Stimulated activated CD8-positive, alpha-beta memory T cell treated with anti-CD3 and anti-CD28 coated beads, Interleukin-4, amount 100 ng/mL, for 24 hours (primary cell): ENCODE measurements around the gene TCFL5.

ENCODE experiments used
- DNase-seq: peaks from one replicate; pipeline ENCODE4 v3.0.0-alpha.2; 2020; ENCODE audit warnings: low read depth

The TCFL5 gene

DNA sequence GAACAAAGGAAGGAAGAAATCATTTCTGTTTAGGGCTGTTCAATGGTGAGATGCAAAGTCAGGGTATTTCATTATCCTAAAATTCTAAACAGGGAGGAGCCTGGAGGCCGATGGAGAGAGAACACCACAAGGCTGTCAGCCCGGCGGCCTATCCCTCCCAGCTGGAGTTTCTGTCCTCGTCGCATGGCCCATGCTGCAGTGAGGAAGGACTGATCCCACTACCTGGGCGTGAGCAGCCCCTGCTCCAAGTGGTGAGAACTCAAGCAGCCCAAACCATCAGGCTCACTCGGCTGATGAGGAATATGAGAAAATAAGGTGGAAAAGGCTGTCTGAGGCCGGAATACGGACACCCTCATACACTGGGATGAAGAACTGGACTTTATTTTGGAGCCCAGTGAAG is 33.9 kb upstream of the TCFL5 start:
- no peak for DNase-seq

DNA sequence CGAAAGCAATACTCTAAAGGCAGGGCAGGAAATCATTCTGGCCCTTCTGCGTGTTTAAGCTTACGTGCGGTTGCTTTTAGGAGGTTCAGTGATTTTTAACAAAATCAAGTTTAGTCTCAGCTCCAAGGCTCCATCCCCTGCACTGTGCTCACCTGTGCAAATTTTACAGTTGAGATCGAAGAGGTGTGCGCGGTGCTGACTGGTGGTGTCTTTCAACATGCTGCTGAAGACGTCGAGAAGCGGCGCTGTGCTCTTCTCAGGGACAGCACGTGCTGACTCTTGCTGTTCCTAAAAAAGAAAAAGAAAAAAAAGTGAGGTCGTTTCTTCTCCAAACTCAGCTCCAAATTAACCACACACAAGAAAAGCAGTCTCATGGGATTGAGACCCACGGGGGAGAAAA is 32.6 kb upstream of the TCFL5 start:
- no peak for DNase-seq

DNA sequence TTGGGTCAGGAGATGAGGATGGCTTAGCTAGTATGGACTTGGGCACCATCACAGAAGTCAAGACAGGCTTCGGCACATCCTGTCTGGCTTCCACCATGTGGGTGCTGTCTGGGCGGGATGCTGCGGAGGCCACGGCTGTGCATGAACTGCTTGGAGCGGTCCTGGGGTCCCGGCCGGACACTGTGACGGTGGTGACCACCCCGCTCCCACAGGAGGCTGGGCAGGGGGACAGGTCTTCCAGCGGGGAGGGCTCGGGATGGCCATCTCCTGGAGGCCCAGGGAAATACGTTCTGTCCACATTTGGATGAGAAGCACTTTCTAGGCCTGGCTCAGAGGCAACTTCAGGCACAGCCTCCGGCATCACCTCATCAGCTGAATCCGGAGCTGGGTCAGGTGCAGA is 32.1 kb upstream of the TCFL5 start:
- no peak for DNase-seq

DNA sequence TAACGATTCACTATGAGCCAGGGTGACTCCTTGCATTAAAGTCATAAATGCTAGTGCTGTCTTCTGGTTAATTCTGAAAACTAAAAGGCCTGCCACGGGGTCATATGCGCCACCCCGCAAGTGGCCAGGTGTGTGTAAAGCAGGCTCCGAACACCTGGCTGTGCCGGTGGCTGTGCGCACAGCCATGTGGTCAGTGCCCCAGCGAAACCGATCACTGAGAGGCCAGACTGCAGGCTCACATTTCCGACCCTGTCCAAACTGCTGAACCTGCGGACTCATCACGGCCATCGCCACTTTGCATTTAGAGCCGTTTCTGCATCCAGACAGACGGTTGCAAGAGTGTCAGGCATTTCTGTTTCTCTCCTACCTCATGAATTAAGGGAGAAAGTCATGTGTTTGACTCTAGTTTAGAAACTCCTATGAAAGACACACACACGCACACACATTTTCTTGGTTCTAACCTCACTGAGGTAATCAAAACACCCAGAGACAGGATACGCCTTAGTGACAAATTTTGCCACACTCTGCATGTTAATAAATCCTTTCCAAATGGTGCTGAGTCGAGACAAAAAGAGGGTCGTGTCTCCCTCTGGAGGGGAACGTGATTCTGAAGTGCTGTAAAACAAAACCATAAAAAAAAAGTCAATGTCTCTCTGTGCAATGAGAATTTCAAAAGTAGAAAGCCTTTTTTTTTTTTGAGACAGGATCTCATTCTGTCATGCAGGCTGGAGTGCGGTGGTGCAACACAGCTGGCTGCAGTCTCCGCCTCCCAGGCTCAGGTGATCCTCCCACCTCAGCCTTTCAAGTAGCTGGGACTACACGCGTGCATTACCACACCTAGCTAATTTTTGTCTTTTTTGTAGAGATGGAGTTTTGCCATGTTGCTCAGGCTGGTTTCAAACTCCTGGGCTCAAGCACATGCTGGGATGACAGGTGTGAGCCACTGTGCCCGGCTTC is 31.0 kb upstream of the TCFL5 start:
- no peak for DNase-seq

DNA sequence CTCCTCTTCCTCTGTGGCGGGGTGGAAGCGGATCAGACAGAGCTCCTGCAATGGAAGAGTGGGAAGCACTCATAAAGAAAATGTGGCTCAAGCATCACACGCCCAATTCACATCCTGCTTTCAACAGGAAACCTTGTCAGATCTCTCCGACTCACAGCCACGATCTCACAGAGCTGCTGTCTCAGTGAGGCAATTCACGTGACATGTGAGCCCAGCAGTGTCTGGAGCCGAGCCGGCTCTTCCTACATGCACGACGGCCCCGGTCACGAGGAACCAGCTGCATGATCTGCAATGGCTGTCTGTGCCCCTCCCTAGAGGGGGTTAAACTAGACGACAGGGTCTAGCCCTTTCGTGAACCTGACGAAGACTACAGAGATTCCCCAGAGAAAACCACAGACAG is 29.5 kb upstream of the TCFL5 start:
- no peak for DNase-seq

DNA sequence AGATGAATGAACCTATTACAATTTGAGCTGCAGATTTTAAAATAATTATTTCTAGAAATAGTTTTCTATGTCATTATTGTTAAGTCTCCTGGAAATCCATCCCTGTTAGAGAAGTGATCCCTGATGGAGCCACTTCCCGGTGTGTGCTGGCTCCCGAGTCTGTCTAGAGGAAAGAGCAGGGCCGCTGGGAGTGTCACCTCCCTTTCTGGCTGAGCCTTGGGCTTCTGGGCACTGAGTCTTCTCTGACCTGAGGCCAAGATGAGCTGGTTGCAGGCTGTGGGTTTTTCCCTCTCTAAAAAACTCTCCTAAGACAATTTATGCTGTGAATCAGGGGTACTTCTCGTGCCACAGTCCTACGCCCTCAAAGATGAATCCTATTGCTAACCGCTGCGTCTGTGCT is 28.8 kb upstream of the TCFL5 start:
- DNase-seq: no peak

DNA sequence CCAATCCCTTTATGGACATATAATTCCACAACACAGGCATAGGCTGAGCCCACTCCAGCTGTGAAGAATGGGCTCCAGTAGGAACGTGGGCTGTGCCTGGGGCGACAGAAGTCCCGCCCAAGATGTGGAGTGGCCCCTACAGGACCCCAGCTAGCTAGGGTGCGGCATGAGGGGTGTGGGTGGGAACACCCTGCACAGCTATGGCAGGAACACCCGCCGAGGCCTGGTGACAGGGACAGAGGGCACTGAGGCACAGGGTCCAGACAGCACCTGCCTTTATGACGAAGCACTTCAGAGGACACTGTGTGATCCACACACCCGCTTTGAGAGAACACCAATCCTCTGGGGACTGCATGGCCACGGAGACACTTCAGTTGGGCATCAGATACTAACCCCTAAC is 28.2 kb upstream of the TCFL5 start:
- DNase-seq: no peak

DNA sequence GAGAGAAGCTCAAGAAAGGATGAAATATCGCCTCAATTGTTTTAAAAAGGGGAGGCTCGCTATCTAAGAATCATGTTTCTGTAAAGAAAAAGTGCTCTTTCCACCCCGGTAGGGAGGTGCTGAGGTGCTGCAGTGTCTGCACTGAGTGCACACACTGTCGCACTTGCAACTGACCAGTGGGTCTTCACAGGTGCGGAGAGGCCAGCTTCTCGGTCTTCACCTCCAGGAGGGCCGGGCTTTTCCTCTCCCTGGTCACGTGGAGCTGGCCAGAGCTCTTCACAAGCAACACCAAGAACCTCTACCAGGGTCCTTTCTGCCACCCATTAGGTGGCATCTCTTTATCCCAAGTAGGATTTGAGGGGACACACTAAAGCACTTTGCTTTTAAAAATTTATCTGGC is 27.8 kb upstream of the TCFL5 start:
- no peak for DNase-seq

DNA sequence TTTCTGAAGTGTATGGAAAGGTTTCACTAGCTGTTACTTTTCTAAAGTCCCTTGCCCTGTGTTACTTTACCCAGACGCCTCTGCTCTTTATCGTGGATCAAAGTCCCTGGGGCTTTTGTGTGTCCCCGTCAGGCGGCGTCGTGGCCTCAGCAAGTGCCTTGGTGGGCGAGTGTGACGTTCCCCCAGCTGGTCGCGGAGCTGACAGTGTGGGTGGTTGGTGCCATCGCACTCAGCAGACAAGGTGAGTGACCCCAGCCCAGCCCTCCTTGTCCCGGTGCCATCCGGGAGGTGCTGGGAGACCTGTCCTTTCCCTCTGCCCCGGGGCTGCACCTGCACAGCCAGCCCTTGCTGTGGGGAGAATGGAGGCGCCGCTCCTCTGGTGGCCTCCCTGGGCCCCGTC is 27.3 kb upstream of the TCFL5 start:
- DNase-seq: no peak

DNA sequence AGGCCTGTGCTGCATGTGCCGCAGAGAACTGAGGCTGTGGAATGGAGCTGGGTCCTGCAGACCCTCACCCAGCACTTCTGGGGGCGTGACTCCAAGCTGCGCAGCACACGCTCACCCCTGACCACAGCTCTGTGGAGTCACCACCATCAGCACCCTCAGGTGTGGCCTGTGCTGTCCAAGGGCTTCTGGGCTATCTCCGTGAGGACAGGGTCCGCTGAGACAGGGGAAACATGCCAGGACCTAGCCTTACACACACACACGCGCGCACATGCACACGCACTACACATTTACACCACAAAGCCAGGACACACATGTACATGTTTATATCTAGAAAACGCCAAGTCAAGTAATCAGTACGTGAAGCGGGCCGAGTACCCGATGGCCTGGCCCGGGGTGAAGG is 26.8 kb upstream of the TCFL5 start:
- no peak for DNase-seq

DNA sequence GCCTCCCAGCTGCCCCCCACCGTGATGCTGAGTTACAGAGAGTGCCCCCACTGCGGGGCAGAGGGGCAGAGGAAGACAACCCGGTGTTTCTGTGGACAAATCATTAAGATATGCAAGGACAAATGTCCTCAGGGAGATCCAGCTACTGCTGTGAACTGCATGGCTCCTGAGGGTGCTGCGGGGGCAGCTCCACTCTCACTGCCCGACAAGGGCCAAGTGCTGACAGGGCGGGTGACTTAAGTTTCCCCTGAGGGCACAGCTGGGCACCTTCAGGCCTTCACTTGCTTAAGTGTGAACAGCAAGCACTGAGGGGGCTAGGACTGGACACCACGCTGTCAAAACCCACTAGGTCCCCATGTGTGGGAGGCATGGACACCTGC is 26.2 kb upstream of the TCFL5 start:
- DNase-seq: no peak

DNA sequence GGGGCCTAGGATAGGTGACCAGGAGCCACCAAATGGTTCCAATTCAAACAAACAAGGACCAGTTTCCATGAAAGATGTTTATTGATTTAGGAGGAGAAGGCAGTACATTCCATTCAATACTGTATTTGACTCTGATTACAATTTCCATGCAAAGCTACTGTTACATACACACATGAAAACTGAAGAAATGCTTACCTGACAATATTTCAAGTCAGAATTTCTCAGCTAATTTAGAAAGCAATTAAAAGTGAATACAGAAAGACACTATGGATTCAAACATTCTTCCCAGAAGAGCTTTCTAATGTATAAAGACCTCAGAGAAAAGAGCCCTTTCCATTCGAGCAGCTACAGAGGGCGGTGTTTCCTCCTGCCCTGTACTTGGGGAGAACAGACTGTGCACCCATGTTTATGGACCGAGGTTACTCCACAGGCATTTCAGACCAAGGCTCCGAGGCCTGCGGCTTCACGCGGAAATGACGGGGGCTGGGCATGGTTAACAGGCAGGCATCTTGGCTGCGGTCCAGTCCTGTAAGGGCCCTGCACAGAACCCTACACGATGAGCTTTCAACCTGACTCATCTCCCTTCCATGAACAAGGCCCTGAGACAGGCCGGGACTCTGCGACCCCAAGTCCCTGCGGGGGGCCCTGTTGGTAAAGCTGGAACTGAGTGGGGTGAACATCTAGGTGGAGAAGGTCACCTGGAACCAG is 25.7 kb upstream of the TCFL5 start:
- no peak for DNase-seq

DNA sequence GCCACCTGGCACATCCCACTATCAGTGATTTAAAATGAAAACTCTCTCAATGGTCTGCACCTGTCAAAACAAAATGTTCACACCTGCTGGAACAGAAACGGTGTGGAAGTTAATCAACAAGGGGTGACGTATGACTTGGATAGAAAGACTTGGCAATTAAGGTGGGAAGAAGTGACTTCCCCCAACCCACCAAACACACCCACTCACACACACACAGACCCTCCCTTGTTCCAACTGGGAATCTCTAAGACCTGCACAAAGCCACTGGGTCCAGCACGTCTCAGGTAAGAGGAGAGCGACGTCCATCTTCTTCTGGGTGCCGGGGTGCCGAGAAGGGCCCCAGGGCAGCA is 25.1 kb upstream of the TCFL5 start:
- DNase-seq: no peak

DNA sequence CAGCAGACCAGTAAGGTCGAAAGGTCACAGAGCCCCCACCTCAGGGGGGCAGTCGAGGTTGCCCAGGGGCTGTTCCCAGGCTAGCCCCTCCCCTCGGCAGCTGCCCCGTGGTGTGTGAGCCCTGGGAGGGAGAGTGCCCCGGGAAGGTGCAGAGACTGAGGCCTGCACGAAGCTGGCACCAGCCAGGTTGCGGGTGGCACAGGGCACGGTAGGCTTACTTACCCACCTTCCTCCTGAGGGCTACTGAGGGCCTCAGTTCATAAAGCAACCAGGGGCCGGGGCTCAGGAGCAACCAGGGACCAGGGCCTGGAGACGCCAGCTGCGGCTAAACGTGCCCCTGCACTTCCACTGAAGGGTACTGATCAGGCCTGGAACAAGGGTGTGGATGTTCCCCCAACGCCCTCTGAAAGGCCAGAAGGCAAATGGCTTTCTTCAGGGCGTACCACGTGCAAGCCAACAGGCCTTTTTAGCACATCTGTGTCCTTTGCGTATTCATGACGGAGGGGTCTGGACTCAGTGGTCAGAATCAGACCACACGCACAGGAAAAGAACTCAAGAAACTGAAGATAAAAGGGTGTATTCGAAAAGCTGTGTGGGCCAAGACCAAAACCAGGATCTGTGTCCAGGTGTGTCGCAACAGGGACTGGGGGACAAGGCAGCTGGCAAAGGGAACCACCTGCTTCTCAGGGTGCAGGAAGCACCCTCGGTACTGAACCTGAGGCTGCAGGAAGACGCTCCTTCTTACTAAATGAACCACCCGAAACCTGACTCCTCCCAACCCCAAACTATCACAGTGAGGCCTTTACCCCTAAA is 24.5 kb upstream of the TCFL5 start:
- DNase-seq: no peak

DNA sequence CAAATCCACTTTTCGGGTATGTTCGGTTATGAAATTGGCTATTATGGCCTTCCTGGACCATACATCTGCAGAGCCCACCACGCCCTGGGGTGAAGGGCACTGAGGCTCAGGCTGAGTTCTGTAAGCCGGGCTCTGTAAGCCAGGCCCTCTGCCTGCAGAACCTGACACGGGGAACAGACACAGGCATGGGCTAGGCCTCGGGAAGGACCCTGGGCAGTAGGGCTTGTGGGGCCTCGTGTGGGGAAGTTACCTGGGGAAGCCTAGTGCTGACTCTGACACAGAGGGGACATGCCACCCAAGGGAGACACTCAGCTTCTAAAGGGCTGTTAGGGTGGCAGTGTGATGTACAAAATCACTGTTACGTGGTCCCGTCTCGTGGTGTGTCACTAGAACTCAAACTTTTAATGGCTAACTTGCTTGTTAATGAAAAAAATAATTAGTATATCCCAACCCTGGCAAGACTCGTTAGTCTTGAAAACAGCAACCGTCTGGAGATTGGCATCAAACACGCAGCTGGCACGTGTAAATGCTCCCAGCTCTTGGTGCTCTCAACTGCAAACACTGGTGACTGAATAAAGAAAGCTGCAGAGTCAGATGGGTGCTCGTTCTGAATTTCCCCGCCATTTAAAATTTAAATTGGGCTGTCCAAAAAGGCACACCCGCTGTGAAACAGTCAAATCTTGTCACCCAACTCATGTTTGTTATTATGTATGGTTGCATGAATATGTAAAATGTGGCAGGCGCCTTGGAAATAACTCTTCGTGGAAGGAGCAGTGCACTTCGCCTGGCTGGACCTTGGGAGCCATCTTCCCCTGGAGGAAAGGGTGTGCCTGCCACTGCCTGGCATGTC is 23.6 kb upstream of the TCFL5 start:
- no peak for DNase-seq

DNA sequence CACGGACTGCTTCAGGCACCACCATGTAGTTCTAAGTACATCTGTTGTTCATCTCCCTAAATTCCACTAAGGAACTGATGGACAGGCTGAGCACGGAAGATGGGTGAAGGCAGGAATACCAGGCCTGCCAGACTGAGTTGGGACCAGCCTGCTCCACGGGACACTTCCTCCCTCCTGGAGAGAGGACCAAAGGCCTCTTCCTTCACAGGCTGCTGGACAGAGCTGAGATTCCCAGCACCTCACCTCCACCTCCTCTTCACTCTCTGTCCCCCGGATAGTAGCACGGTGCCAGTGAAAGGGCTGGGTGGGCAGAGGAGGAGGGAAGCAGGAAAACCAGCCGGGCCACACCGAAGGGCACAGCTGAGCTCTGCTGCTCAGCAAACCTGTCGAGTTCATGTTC is 22.9 kb upstream of the TCFL5 start:
- no peak for DNase-seq

DNA sequence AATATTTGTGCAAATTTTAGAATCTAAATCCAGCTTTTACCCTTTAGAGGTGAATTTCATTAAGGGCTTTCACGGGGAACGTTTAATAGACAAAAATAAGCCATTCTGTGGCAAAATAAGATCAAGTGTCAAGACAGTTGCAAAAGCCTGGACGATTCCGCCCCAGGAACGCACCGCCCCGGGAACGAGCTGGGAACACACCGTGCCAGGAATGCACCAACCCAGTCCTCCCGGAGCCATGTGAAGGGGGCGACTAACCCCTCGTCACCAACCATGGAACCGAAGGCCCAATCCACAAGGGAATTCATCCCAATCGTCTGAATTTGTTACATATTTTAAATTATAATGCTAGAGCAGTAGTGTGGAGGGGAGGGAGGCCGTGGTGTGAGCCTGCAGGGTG is 20.8 kb upstream of the TCFL5 start:
- DNase-seq: no peak

DNA sequence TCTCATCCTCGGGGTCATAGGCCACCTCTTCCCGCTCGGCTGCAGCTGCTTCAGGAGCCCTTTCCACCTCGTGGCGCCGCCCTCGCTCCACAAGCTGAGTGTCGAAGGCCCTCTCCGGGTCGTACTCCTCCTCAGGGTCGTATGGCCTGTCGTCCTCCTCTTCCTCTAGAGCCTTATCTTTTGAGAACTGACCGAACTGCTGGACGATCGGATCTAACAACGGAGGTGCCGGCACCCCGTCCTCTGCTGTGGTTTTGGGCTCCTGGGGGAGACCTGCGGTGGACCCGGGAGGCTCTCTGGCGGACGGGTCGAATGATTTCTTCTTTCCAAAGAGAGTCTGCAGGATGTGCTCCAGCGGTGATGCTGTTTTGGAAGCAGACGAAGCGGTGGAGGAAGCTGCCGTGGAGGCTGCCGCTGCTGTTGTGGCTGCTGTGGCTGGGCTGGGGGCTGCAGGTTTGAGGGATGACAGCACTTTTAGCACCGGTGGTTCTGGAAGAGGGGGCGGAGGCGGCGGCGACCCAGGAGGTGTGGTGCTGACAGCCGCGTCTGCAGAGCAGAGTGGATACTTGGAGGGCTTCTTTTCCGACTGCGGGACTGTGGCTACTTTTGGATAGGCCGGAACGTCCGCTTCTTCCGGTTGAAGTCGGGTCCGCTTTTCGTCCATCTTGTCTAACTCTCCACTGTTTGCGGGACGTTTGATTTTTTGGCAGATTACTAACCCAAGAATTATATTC is 20.2 kb upstream of the TCFL5 start:
- no peak for DNase-seq

DNA sequence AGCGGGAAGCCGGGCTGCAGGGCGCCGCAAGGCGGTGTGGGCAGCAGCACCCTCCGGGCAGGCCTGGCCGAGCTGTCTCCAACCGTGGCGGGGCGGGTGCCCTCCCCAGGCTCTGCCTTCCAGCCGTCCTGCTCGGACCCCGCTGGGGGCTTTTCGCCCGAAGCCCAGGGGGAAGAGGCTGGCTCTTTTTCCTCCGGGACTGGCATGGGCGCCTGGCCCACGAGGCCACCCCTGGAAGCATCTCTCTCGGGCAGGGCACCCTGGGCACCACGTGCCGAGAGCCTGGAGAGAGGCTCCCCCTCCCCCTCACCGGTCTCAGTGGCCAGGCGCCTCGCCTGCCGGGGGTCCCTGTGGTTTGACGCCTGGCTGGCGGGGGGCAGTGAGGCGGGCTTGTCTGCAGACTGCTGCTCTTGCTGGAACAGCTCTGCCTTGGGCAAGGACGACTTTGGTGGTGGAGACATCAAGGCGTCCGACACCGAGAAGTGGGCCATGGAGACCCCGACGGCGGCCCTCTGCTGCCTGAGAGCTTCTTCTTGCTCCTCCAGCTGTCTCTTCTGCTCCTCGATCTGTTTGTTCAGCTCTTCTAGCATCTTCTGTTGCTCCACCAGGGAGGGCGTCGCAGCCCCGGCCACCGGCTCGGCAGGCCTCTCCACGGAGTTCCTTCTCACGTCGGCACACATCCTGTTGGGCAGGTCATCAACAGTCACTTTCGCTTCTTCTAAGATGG is 19.5 kb upstream of the TCFL5 start:
- no peak for DNase-seq

DNA sequence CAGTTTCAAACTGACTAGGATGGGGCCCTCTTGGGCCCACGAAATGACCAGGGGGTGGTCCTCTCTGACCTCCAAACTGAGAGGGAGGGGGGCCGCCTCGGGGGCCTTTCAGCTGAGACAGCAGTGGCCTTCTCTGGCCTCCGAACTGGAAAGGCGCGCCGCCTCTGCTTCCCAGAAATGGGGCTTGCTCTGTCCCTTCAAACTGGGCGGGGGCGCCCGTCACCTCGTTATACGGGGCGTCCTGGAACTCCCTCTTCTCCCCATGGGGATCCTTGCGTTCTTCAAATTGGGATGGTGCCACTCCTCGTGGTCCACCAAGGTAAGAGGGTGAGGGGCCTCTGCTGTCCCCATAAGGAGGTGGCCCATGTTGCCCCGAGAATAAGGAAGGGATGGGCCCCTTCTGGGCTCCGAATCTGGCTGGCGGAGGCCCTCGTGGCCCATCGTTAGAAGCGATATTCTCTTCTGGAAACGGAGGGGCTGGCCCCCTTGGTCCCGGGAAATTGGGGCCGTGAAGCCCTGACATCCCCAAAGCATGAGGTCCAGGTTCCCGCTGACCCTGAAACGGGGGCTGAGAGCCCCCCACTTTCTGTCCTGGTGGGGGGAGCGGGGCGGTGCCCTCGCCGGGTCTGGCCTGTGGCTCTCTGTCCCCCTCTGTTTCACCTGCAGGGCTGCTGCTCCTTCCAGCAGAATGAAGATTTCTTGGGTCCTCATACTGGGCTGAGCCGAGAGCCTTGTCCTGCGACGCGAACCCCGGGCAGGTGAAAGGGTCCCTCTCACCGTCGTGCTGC is 18.7 kb upstream of the TCFL5 start:
- DNase-seq: no peak
